ENCODE results near the gene PCNX3.

DNA sequence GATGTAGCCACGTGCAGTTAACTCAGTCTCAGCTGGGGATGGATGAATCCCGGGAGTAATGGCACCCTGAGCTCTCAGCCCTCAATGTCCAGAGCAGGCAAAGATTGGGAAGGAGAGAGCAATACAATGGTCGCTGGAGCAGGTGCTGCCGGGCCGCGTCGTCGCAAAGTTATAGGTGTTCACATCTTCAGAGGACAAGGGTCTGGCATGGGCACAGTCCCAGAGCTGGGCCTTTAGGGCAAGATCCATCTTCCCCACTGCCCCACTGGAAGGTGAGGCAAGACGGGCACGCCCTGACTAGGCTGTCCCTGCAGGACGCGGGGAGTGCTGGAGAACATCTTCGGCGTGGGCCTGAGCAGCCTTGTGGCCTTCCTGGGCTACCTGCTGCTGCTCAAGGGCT lies 7.6 kb downstream of the PCNX3 start:
- TF ChIP-seq, protein P1, sequence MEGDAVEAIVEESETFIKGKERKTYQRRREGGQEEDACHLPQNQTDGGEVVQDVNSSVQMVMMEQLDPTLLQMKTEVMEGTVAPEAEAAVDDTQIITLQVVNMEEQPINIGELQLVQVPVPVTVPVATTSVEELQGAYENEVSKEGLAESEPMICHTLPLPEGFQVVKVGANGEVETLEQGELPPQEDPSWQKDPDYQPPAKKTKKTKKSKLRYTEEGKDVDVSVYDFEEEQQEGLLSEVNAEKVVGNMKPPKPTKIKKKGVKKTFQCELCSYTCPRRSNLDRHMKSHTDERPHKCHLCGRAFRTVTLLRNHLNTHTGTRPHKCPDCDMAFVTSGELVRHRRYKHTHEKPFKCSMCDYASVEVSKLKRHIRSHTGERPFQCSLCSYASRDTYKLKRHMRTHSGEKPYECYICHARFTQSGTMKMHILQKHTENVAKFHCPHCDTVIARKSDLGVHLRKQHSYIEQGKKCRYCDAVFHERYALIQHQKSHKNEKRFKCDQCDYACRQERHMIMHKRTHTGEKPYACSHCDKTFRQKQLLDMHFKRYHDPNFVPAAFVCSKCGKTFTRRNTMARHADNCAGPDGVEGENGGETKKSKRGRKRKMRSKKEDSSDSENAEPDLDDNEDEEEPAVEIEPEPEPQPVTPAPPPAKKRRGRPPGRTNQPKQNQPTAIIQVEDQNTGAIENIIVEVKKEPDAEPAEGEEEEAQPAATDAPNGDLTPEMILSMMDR (IDR thresholded peaks at IDR 0.05), result no peak
- TF ChIP-seq POLR2A (IDR thresholded peaks at IDR 0.05), result no peak
- no peak for TF ChIP-seq EP300 (IDR thresholded peaks at IDR 0.05)
